ENCODE measurements around the gene MAL.
A peak's percentile ranks its signal among the peaks of the same experiment; 100 is the strongest.
"Not testable (repeated sequence)": the region's sequence is repeated elsewhere in the genome, so short reads cannot be mapped to it uniquely, and the experiment has no call there.

The MAL gene

GRCh38 chr2:95068256-95068655 lies 42.7 kb downstream of the MAL start:
- DNase-seq = no peak

- no peak for DNase-seq
These were observed 44.0 kb downstream of the MAL start for GRCh38 chr2:95069465-95069864.

DNA sequence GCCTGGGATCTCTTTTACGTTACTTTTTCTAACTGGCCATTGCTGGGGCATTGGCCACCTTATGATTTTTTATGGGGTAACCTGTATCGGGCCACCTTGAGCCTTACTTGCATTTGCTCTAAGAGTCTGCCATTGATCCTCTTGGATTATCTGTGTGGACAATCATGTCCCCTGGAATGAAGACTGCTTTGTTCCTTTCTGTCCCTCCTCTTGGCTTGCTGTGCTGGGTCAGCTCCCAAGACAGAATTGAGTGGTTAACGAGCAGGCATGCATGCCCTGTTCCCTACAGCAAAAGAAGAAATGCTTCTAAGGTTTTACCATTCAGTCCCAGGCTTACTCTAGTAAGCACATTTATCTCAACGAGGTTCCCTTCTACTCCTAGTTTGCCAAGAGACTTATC lies 46.3 kb downstream of the MAL start:
- DNase-seq = no peak

GRCh38 chr2:95072424-95072823 lies 46.9 kb downstream of the MAL start:
- no peak for DNase-seq

GRCh38 chr2:95073856-95074662 lies 48.6 kb downstream of the MAL start:
- no peak for DNase-seq

GRCh38 chr2:95074663-95075439 lies 49.3 kb downstream of the MAL start:
- DNase-seq = peak; percentile 73

- DNase-seq = no peak
These were observed 50.1 kb downstream of the MAL start for GRCh38 chr2:95075440-95076132.

- DNase-seq = peak; percentile 92
These were observed 51.4 kb downstream of the MAL start for GRCh38 chr2:95076705-95077529.

- DNase-seq = no peak
These were observed 52.0 kb downstream of the MAL start for GRCh38 chr2:95077530-95077825.

DNA sequence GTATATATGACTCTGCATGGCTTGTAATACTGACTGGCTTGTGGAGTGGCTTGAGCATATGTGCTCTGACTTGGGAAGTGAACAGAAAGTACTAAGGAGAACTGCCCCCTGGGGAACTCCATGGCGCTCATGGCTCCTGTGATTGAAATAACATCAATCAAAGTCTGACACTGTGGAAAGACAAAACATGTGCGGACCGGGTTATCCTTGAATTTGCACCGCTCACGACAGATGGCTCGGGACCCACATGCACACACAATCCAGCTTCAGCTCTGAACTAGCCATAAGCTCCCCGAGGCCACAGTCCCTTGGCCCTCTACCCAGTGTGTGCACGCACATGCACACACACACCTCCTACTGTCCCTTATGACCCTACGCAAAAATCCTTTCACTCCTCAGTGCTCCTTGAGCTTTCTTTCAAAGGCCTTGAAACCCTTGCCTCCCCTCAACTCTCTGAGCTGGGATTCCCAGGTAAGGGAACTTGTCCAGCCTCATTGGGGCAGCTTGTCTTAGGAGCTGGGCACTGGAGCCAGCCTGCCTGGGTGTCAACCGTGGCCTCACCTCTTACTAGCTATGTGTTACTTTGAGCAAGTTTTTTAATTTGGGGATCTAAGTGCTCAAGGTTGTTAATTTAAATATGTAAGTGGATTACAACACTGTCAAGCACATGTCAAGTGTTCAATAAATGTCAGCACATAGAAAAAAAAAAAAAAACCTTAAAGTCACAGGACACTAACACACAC lies 52.5 kb downstream of the MAL start:
- no peak for DNase-seq

- DNase-seq = no peak
These were observed 53.7 kb downstream of the MAL start for GRCh38 chr2:95079199-95079683.

- no peak for DNase-seq
These were observed 57.0 kb downstream of the MAL start for GRCh38 chr2:95082477-95082876.

- DNase-seq = no peak
These were observed 60.5 kb downstream of the MAL start for GRCh38 chr2:95086017-95086416.

GRCh38 chr2:95087379-95087778 lies 61.9 kb downstream of the MAL start:
- no peak for DNase-seq

- no peak for DNase-seq
These were observed 66.5 kb downstream of the MAL start for GRCh38 chr2:95091885-95092555.

DNA sequence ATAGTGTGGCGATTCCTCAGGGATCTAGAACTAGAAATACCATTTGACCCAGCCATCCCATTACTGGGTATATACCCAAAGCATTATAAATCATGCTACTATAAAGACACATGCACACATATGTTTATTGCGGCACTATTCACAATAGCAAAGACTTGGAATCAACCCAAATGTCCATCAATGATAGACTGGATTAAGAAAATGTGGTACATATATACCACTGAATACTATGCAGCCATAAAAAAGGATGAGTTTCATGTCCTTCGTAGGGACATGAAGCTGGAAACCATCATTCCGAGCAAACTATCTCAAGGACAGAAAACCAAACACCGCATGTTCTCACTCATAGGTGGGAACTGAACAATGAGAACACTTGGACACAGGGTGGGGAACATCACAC lies 72.8 kb downstream of the MAL start:
- not testable (repeated sequence) for DNase-seq

GRCh38 chr2:95099910-95100309 lies 74.4 kb downstream of the MAL start:
- no peak for DNase-seq
